H1 (cell line): ENCODE results near the gene KLK12. TPM values are rescaled to one million over a fixed set of nuclear protein-coding genes. Genes with fewer than 3 reads are reported as not detected.
A peak's percentile ranks its signal among the peaks of the same experiment; 100 is the strongest.

Experiments used
- CTCF ChIA-PET: fragments of 300-600 bp; sonication (Branson Sonifier 250); formaldehyde crosslinking; loops from one replicate; lab custom pipeline; 2021; ENCODE audit not compliant: partially characterized antibody; lab: Charles Lee
- POLR2A ChIA-PET: fragments of 300-600 bp; sonication (Branson Sonifier 250); formaldehyde crosslinking; loops from one replicate; lab custom pipeline; 2021; ENCODE audit warnings: inconsistent platforms; ENCODE audit not compliant: partially characterized antibody; lab: Charles Lee
- DNase-seq, 2 experiments: peaks; one replicate each; pipeline versions ENCODE4 v3.0.0 to v3.0.0-alpha.2; 2010 to 2022; ENCODE audit warnings: low spot score in 2 of 2, low read depth in 1 of 2, mixed read lengths in 1 of 2
- FAIRE-seq: peaks from 2 replicates; lab custom pipeline; 2011; peaks lifted over from hg19 to GRCh38; lab: Jason Lieb, UNC
- H2AFZ ChIP-seq: 2 replicates; pipeline ENCODE4 v1.8.1; 2012; ENCODE audit warnings: low read length, inconsistent platforms
- H2AK5ac ChIP-seq: 2 replicates; pipeline ENCODE4 v1.6.1; 2013; ENCODE audit warnings: low read depth, low read length
- H2BK120ac ChIP-seq: replicated peaks from 2 replicates; pipeline ENCODE3; 2013; ENCODE audit warnings: low read depth, low read length, inconsistent platforms
- H2BK12ac ChIP-seq: 2 replicates; pipeline ENCODE4 v1.6.1; 2013; ENCODE audit warnings: low read depth, low read length
- H2BK15ac ChIP-seq: 2 replicates; pipeline ENCODE4 v1.6.1; 2013; ENCODE audit warnings: low read length
- H2BK20ac ChIP-seq: 2 replicates; pipeline ENCODE4 v1.6.1; 2013; ENCODE audit warnings: low read length
- H2BK5ac ChIP-seq: 2 replicates; pipeline ENCODE4 v1.6.1; 2013; ENCODE audit warnings: low read depth, low read length
- H3K14ac ChIP-seq: 2 replicates; pipeline ENCODE4 v1.6.1; 2013; ENCODE audit warnings: inconsistent platforms; ENCODE audit not compliant: insufficient read length
- H3K18ac ChIP-seq: 2 replicates; pipeline ENCODE4 v1.6.1; 2013; ENCODE audit warnings: low read length; ENCODE audit errors: extremely low read depth
- H3K23ac ChIP-seq: 2 replicates; pipeline ENCODE4 v1.6.1; 2013; ENCODE audit warnings: inconsistent platforms; ENCODE audit not compliant: insufficient read length
- H3K23me2 ChIP-seq: 2 replicates; pipeline ENCODE4 v1.6.1; 2013; ENCODE audit warnings: low read depth, low read length
- H3K27ac ChIP-seq: 2 replicates; pipeline ENCODE4 v1.6.1; 2011; ENCODE audit warnings: low read depth, low read length, inconsistent platforms
- H3K27me3 ChIP-seq, 4 experiments: replicated peaks in 1 of 4; 1 replicate in 1 of 4; 2 replicates in 3 of 4; pipeline versions ENCODE4 v1.6.1 to v1.8.1; 2011 to 2013; ENCODE audit warnings: low read length in 3 of 4, mild to moderate bottlenecking in 3 of 4, inconsistent platforms in 2 of 4, mixed read lengths in 2 of 4, moderate library complexity in 1 of 4; ENCODE audit not compliant: control insufficient read depth in 3 of 4, insufficient read depth in 3 of 4; ENCODE audit errors: extremely low read depth in 1 of 4
- H3K36me3 ChIP-seq, 4 experiments: 2 replicates each; pipeline versions ENCODE4 v1.6.1 to v1.8.1; 2011 to 2013; ENCODE audit warnings: mild to moderate bottlenecking in 4 of 4, low read length in 3 of 4, moderate library complexity in 2 of 4, control low read depth in 1 of 4, inconsistent platforms in 1 of 4; ENCODE audit not compliant: insufficient read depth in 4 of 4, control insufficient read depth in 2 of 4
- H3K4ac ChIP-seq: replicated peaks from 2 replicates; pipeline ENCODE3; 2013; ENCODE audit warnings: low read length, low read depth, mixed read lengths, inconsistent platforms; ENCODE audit not compliant: insufficient read length
- H3K4me1 ChIP-seq, 4 experiments: replicated peaks in 1 of 4; 1 replicate in 1 of 4; 2 replicates in 3 of 4; pipeline versions ENCODE4 v1.6.1 to v1.8.1; 2011 to 2013; ENCODE audit warnings: low read length in 3 of 4, inconsistent platforms in 2 of 4, mixed read lengths in 1 of 4; ENCODE audit not compliant: insufficient read depth in 4 of 4, control insufficient read depth in 3 of 4
- H3K4me2 ChIP-seq, 2 experiments: 2 replicates each; pipeline versions ENCODE4 v1.6.1 to v1.8.1; 2011 to 2013; ENCODE audit warnings: low read depth in 2 of 2, low read length in 2 of 2, control low read depth in 1 of 2, inconsistent platforms in 1 of 2, mild to moderate bottlenecking in 1 of 2; ENCODE audit not compliant: insufficient read depth in 1 of 2
- H3K4me3 ChIP-seq, 4 experiments: fragments of 200-600, 300-600 bp in 1 of 4; sonication (generic), shearing (Covaris generic), sonication (Bioruptor Twin) in 1 of 4; 2 replicates each; pipeline versions ENCODE4 v1.5.1 to v1.8.1; 2011 to 2016; ENCODE audit warnings: low read length in 4 of 4, low read depth in 3 of 4, control low read depth in 2 of 4, inconsistent platforms in 2 of 4, mild to moderate bottlenecking in 2 of 4, mixed read lengths in 1 of 4, moderate library complexity in 1 of 4; ENCODE audit not compliant: insufficient read depth in 2 of 4; ENCODE audit errors: extremely low read depth in 1 of 4
- H3K56ac ChIP-seq: replicated peaks from 2 replicates; pipeline ENCODE3; 2013; ENCODE audit warnings: low read depth, mild to moderate bottlenecking, mixed read lengths, low read length, inconsistent platforms; ENCODE audit not compliant: insufficient read length
- H3K79me1 ChIP-seq: 2 replicates; pipeline ENCODE4 v1.6.1; 2013; ENCODE audit warnings: low read depth, low read length, control low read depth
- H3K79me2 ChIP-seq, 2 experiments: 2 replicates each; pipeline versions ENCODE4 v1.6.1 to v1.8.1; 2012 to 2013; ENCODE audit warnings: low read length in 2 of 2, mild to moderate bottlenecking in 2 of 2, inconsistent platforms in 1 of 2; ENCODE audit not compliant: insufficient read depth in 2 of 2, control insufficient read depth in 1 of 2
- H3K9ac ChIP-seq, 4 experiments: replicated peaks in 1 of 4; 1 replicate in 1 of 4; 2 replicates in 3 of 4; pipeline versions ENCODE4 v1.6.1 to v1.8.1; 2011 to 2013; ENCODE audit warnings: low read depth in 3 of 4, low read length in 3 of 4, control low read depth in 2 of 4, mild to moderate bottlenecking in 2 of 4, moderate library complexity in 2 of 4, inconsistent platforms in 1 of 4; ENCODE audit errors: extremely low read depth in 1 of 4
- H3K9me3 ChIP-seq, 2 experiments: 2 replicates each; pipeline versions ENCODE4 v1.6.1 to v1.8.1; 2012 to 2013; ENCODE audit warnings: mild to moderate bottlenecking in 2 of 2, moderate library complexity in 2 of 2, control low read depth in 1 of 2, inconsistent platforms in 1 of 2, low read depth in 1 of 2, low read length in 1 of 2, mixed read lengths in 1 of 2; ENCODE audit not compliant: insufficient read depth in 2 of 2
- H4K20me1 ChIP-seq, 2 experiments: replicated peaks in 1 of 2; 2 replicates each; pipeline versions ENCODE3 to v1.8.1; 2011 to 2013; ENCODE audit warnings: inconsistent platforms in 2 of 2, low read length in 2 of 2, mild to moderate bottlenecking in 1 of 2; ENCODE audit not compliant: insufficient read depth in 2 of 2, control insufficient read depth in 1 of 2
- H4K5ac ChIP-seq: 2 replicates; pipeline ENCODE4 v1.6.1; 2013; ENCODE audit warnings: low read length, low read depth, mixed read lengths, inconsistent platforms; ENCODE audit not compliant: insufficient read length
- H4K8ac ChIP-seq: 2 replicates; pipeline ENCODE4 v1.8.0; 2013; ENCODE audit warnings: mild to moderate bottlenecking, moderate library complexity, low read length, inconsistent platforms; ENCODE audit not compliant: insufficient read depth; ENCODE audit errors: extremely low read depth
- H4K91ac ChIP-seq: replicated peaks from 2 replicates; pipeline ENCODE3; 2013; ENCODE audit warnings: low read length, mixed read lengths, inconsistent platforms; ENCODE audit not compliant: insufficient read length
- ASH2L ChIP-seq: fragments of 200-600, 300-600 bp; sonication (generic); IDR thresholded peaks from one replicate; pipeline ENCODE4 v1.7.1; 2017; ENCODE audit warnings: low read length
- BACH1 ChIP-seq: IDR thresholded peaks from 2 replicates; pipeline ENCODE4 v1.6.1; 2012; ENCODE audit warnings: low read length, improper control_type of control experiment
- CHD2 ChIP-seq: IDR thresholded peaks from 2 replicates; pipeline ENCODE4 v1.6.1; 2012; ENCODE audit warnings: low read length, improper control_type of control experiment
- EP300 ChIP-seq, 2 experiments: IDR thresholded peaks; 1 replicate in 1 of 2; 2 replicates in 1 of 2; pipeline ENCODE4 v1.6.1; 2011 to 2012; ENCODE audit warnings: low read depth in 2 of 2, low read length in 2 of 2, mild to moderate bottlenecking in 2 of 2, borderline replicate concordance in 1 of 2, inconsistent platforms in 1 of 2, moderate library complexity in 1 of 2
- EZH2 ChIP-seq: fragments of 200-600 bp; sonication (generic); IDR thresholded peaks from 2 replicates; pipeline ENCODE4 v1.7.1; 2012; ENCODE audit warnings: low read depth, mild to moderate bottlenecking, moderate library complexity, low read length, inconsistent platforms; ENCODE audit not compliant: severe bottlenecking
- HDAC2 ChIP-seq, 2 experiments: fragments of 300-600 bp in 1 of 2; sonication (generic) in 1 of 2; IDR thresholded peaks; 2 replicates each; pipeline ENCODE4 v1.6.1; 2011 to 2012; ENCODE audit warnings: low read depth in 2 of 2, low read length in 2 of 2, mild to moderate bottlenecking in 2 of 2, moderate library complexity in 2 of 2, borderline replicate concordance in 1 of 2, inconsistent platforms in 1 of 2
- NRF1 ChIP-seq: IDR thresholded peaks from 2 replicates; pipeline ENCODE4 v1.6.1; 2011; ENCODE audit warnings: mild to moderate bottlenecking, low read depth, low read length, improper control_type of control experiment
- SP2 ChIP-seq: IDR thresholded peaks from 2 replicates; pipeline ENCODE4 v1.6.1; 2012; ENCODE audit warnings: mild to moderate bottlenecking, low read length, inconsistent platforms
- TBP ChIP-seq: IDR thresholded peaks from 2 replicates; pipeline ENCODE4 v1.6.1; 2011; ENCODE audit warnings: low read depth, low read length, improper control_type of control experiment
- WGBS, 2 experiments: shearing (Covaris generic) in 1 of 2; methylation state at CpG; one replicate each; pipeline versions ENCODE4 v1.1.6 to v1.1.7; 2013 to 2015; ENCODE audit warnings: low lambda C conversion rate in 2 of 2, mixed read lengths in 2 of 2, inconsistent platforms in 1 of 2, low coverage in 1 of 2, missing lambda C conversion rate in 1 of 2; ENCODE audit not compliant: insufficient replicate concordance in 2 of 2, insufficient coverage in 1 of 2, insufficient read length in 1 of 2; ENCODE audit errors: extremely low coverage in 1 of 2, missing lambda C conversion rate in 1 of 2; 5-methylcytosine and 5-hydroxymethylcytosine counted together
- polyA plus RNA-seq, 7 experiments: library from polyadenylated mRNA; depleted of rRNA in 3 of 7; stranded (reverse) in 5 of 7; unstranded in 2 of 7; fragments of >200 nt in 5 of 7; fragments of 200-250 nt in 2 of 7; gene quantifications; 1 replicate in 5 of 7; 2 replicates in 1 of 7; 4 replicates in 1 of 7; pipeline versions ENCODE4 v1.2.1 to v1.2.3, GENCODE V29; 2011 to 2013; ENCODE audit warnings: missing spikeins in 2 of 7, mixed read lengths in 2 of 7
- total RNA-seq: library from RNA; stranded (reverse); fragmentation: NEBNext Ultra II Directional; extraction: Animal tissue kit (Norgen Biotek cat#: 25700); gene quantifications from 2 replicates; pipeline ENCODE4 v1.2.1, GENCODE V29; 2021

The KLK12 gene
- total and polyA plus RNA-seq, 2 of the 8 experiments (the other 6 are each of a cell fraction or from before 2014, with no cell fraction given): 0.24 TPM; not detected in 1

- Histone ChIP-seq H3K27me3 (peaks cover 0 to 1% (median 0%) of the 10 kb centered on the region in 4 experiments; a peak in 1 of 7 replicates), H2AK5ac (no peak overlapping the region), H3K36me3 (no peaks in the 10 kb centered on the region), H3K27ac (no peak overlapping the region), H3K56ac (no peak overlapping the region), H2BK20ac (no peak overlapping the region), H4K8ac (no peak overlapping the region), H3K14ac (no peak overlapping the region), H3K79me2 (no peaks in the 10 kb centered on the region), H3K4me2 (no peak overlapping the region; a peak in 1 of 4 replicates), H2BK5ac (no peak overlapping the region), H3K23me2 (no peaks in the 10 kb centered on the region; the same call in 1 of the 2 replicates), H3K79me1 (no peaks in the 10 kb centered on the region), H3K9ac (no peak overlapping the region), H2AFZ (no peak overlapping the region), H4K5ac (no peak overlapping the region), H3K9me3 (no peaks in the 10 kb centered on the region), H2BK15ac (no peak overlapping the region), H3K4ac (no peak overlapping the region), H2BK12ac (peak overlapping the region; percentile 30; the same call in 1 of the 2 replicates), H4K91ac (no peak overlapping the region), H3K23ac (no peak overlapping the region), H4K20me1 (no peaks in the 10 kb centered on the region), H3K4me3 (no peak overlapping the region), H2BK120ac (no peak overlapping the region), H3K4me1 (peaks cover 3 to 25% (median 17%) of the 10 kb centered on the region in 4 experiments), H3K18ac (no peak overlapping the region; the same call in 1 of the 2 replicates)
- WGBS, 2 experiments: 73% methylated on average over 2 of the region's 6 CpGs; no CpG with 5 or more reads in 1 of the 2 experiments
- ChIA-PET POLR2A (interaction anchor here (1.3 kb wide), 1 partner anchor 71 kb away, joined by 4 read pairs; no protein-coding TSS in a partner anchor), CTCF (interaction anchor here (1.1 to 15.0 kb wide), 5 partner anchors 8 to 96 kb away, joined by 4 to 269 read pairs (median 4); partner anchors contain the start of genes KLK12 and KLK8)
- DNase-seq: no peak
- no peak for FAIRE-seq
- TF ChIP-seq CHD2 (no peak), NRF1 (no peak), BACH1 (no peak), HDAC2 (IDR thresholded peaks at IDR 0.05; ENCODE audit: borderline replicate concordance in 1 of 2, low read depth in 2 of 2, low read length in 2 of 2) (no peak), SP2 (no peak), TBP (no peak), EP300 (IDR thresholded peaks at IDR 0.05; ENCODE audit: borderline replicate concordance in 1 of 2, low read depth in 2 of 2, low read length in 2 of 2) (no peak), ASH2L (peak; percentile 20), EZH2 (no peak)
Observed at GRCh38 chr19:51025401-51025800, 9.4 kb downstream of the KLK12 start.
